HepG2 (cell line): ENCODE measurements around the gene CRAT. TPM values are rescaled to one million over a fixed set of nuclear protein-coding genes. Genes with fewer than 3 reads are reported as not detected.

Experiments used
- FOXC1 ChIP-seq: sonication (generic); formaldehyde crosslinking; IDR thresholded peaks from 2 replicates; pipeline ENCODE4 v1.8.0; 2022; ENCODE audit warnings: mild to moderate bottlenecking, missing genetic modification reagents, borderline replicate concordance
- HNF4G ChIP-seq, 2 experiments: sonication (generic) in 1 of 2; formaldehyde crosslinking in 1 of 2; IDR thresholded peaks; 2 replicates each; pipeline versions ENCODE4 v1.4.0 to v1.6.1; 2011 to 2020; ENCODE audit warnings: borderline replicate concordance in 2 of 2, low read depth in 2 of 2, mild to moderate bottlenecking in 2 of 2, low read length in 1 of 2, missing genetic modification reagents in 1 of 2, moderate library complexity in 1 of 2
- HOXA9 ChIP-seq: sonication (generic); formaldehyde crosslinking; IDR thresholded peaks from 2 replicates; pipeline ENCODE4 v1.8.1; 2022; ENCODE audit warnings: missing genetic modification reagents, mild to moderate bottlenecking, moderate library complexity, borderline replicate concordance
- ZFP1 ChIP-seq: IDR thresholded peaks from 2 replicates; pipeline ENCODE4 v1.6.1; 2016
- ZFX ChIP-seq: sonication (generic); formaldehyde crosslinking; IDR thresholded peaks from 2 replicates; pipeline ENCODE4 v1.4.0; 2020; ENCODE audit warnings: mild to moderate bottlenecking, low read depth, missing genetic modification reagents, moderate library complexity
- ZNF432 ChIP-seq: sonication (generic); formaldehyde crosslinking; IDR thresholded peaks from 2 replicates; pipeline ENCODE4 v1.5.0; 2020; ENCODE audit warnings: missing genetic modification reagents, mild to moderate bottlenecking, borderline replicate concordance
- ZNF567 ChIP-seq: sonication (generic); formaldehyde crosslinking; IDR thresholded peaks from 2 replicates; pipeline ENCODE4 v1.8.1; 2023; ENCODE audit warnings: mild to moderate bottlenecking, missing genetic modification reagents, borderline replicate concordance
- ZNF678 ChIP-seq: sonication (generic); formaldehyde crosslinking; IDR thresholded peaks from 2 replicates; pipeline ENCODE4 v1.4.0; 2020; ENCODE audit warnings: mild to moderate bottlenecking, missing genetic modification reagents
- ZSCAN29 ChIP-seq: sonication (generic); formaldehyde crosslinking; conservative IDR thresholded peaks from 2 replicates; pipeline ENCODE4 v1.4.0; 2020; ENCODE audit warnings: mild to moderate bottlenecking, missing genetic modification reagents
- polyA plus RNA-seq, 8 experiments: library from polyadenylated mRNA; depleted of rRNA in 3 of 8; stranded (reverse) in 7 of 8; unstranded in 1 of 8; fragments of >200 nt; fragmentation: Illumina TruSeq in 4 of 8; extraction: Trizol in 4 of 8; gene quantifications; 2 replicates each; pipeline versions ENCODE4 v1.2.1 to v1.2.3, GENCODE V29; 2011 to 2016; ENCODE audit warnings: low read depth in 4 of 8, missing spikeins in 1 of 8, mixed read lengths in 1 of 8; ENCODE audit not compliant: insufficient read depth in 1 of 8
- total RNA-seq, 5 experiments: library from RNA; depleted of rRNA; stranded (reverse); fragments of >200 nt; fragmentation: Illumina TruSeq; extraction: Trizol; gene quantifications; 2 replicates each; pipeline ENCODE4 v1.2.3, GENCODE V29; 2016; ENCODE audit warnings: low read depth in 1 of 5
- TF ChIP-seq, protein P1 (sequence below): sonication (generic); formaldehyde crosslinking; IDR thresholded peaks from 2 replicates; pipeline ENCODE4 v1.4.0; 2020; ENCODE audit warnings: missing genetic modification reagents
- TF ChIP-seq, protein P2 (sequence below): sonication (generic); formaldehyde crosslinking; IDR thresholded peaks from 2 replicates; pipeline ENCODE4 v1.4.0; 2020; ENCODE audit warnings: missing genetic modification reagents, mild to moderate bottlenecking, borderline replicate concordance
- TF ChIP-seq, protein P3 (sequence below): sonication (generic); formaldehyde crosslinking; IDR thresholded peaks from 2 replicates; pipeline ENCODE4 v1.4.0; 2020; ENCODE audit warnings: missing genetic modification reagents, borderline replicate concordance
- TF ChIP-seq, protein P4 (sequence below): sonication (generic); formaldehyde crosslinking; IDR thresholded peaks from 2 replicates; pipeline ENCODE4 v1.4.0; 2020; ENCODE audit warnings: mild to moderate bottlenecking, missing genetic modification reagents

CRAT gene
- total and polyA plus RNA-seq, 2 of the 13 experiments (the other 11 are each of a cell fraction or from before 2014, with no cell fraction given): 26.1 to 26.6 TPM

GRCh38 chr9:129140397-129141065 lies 29.9 kb upstream of the CRAT start (continued):
- TF ChIP-seq, protein P1, sequence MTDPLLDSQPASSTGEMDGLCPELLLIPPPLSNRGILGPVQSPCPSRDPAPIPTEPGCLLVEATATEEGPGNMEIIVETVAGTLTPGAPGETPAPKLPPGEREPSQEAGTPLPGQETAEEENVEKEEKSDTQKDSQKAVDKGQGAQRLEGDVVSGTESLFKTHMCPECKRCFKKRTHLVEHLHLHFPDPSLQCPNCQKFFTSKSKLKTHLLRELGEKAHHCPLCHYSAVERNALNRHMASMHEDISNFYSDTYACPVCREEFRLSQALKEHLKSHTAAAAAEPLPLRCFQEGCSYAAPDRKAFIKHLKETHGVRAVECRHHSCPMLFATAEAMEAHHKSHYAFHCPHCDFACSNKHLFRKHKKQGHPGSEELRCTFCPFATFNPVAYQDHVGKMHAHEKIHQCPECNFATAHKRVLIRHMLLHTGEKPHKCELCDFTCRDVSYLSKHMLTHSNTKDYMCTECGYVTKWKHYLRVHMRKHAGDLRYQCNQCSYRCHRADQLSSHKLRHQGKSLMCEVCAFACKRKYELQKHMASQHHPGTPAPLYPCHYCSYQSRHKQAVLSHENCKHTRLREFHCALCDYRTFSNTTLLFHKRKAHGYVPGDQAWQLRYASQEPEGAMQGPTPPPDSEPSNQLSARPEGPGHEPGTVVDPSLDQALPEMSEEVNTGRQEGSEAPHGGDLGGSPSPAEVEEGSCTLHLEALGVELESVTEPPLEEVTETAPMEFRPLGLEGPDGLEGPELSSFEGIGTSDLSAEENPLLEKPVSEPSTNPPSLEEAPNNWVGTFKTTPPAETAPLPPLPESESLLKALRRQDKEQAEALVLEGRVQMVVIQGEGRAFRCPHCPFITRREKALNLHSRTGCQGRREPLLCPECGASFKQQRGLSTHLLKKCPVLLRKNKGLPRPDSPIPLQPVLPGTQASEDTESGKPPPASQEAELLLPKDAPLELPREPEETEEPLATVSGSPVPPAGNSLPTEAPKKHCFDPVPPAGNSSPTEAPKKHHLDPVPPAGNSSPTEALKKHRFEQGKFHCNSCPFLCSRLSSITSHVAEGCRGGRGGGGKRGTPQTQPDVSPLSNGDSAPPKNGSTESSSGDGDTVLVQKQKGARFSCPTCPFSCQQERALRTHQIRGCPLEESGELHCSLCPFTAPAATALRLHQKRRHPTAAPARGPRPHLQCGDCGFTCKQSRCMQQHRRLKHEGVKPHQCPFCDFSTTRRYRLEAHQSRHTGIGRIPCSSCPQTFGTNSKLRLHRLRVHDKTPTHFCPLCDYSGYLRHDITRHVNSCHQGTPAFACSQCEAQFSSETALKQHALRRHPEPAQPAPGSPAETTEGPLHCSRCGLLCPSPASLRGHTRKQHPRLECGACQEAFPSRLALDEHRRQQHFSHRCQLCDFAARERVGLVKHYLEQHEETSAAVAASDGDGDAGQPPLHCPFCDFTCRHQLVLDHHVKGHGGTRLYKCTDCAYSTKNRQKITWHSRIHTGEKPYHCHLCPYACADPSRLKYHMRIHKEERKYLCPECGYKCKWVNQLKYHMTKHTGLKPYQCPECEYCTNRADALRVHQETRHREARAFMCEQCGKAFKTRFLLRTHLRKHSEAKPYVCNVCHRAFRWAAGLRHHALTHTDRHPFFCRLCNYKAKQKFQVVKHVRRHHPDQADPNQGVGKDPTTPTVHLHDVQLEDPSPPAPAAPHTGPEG (CRISPR knock-in tag): no peak
- TF ChIP-seq, protein P2, sequence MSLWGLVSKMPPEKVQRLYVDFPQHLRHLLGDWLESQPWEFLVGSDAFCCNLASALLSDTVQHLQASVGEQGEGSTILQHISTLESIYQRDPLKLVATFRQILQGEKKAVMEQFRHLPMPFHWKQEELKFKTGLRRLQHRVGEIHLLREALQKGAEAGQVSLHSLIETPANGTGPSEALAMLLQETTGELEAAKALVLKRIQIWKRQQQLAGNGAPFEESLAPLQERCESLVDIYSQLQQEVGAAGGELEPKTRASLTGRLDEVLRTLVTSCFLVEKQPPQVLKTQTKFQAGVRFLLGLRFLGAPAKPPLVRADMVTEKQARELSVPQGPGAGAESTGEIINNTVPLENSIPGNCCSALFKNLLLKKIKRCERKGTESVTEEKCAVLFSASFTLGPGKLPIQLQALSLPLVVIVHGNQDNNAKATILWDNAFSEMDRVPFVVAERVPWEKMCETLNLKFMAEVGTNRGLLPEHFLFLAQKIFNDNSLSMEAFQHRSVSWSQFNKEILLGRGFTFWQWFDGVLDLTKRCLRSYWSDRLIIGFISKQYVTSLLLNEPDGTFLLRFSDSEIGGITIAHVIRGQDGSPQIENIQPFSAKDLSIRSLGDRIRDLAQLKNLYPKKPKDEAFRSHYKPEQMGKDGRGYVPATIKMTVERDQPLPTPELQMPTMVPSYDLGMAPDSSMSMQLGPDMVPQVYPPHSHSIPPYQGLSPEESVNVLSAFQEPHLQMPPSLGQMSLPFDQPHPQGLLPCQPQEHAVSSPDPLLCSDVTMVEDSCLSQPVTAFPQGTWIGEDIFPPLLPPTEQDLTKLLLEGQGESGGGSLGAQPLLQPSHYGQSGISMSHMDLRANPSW: 0 out of 2 replicates have a peak, but pooled peaks have one; percentile 22
- TF ChIP-seq HOXA9 (CRISPR knock-in tag): no peak
- TF ChIP-seq FOXC1: peak; percentile 26; the same call in 1 of the 2 replicates
- TF ChIP-seq, protein P3, sequence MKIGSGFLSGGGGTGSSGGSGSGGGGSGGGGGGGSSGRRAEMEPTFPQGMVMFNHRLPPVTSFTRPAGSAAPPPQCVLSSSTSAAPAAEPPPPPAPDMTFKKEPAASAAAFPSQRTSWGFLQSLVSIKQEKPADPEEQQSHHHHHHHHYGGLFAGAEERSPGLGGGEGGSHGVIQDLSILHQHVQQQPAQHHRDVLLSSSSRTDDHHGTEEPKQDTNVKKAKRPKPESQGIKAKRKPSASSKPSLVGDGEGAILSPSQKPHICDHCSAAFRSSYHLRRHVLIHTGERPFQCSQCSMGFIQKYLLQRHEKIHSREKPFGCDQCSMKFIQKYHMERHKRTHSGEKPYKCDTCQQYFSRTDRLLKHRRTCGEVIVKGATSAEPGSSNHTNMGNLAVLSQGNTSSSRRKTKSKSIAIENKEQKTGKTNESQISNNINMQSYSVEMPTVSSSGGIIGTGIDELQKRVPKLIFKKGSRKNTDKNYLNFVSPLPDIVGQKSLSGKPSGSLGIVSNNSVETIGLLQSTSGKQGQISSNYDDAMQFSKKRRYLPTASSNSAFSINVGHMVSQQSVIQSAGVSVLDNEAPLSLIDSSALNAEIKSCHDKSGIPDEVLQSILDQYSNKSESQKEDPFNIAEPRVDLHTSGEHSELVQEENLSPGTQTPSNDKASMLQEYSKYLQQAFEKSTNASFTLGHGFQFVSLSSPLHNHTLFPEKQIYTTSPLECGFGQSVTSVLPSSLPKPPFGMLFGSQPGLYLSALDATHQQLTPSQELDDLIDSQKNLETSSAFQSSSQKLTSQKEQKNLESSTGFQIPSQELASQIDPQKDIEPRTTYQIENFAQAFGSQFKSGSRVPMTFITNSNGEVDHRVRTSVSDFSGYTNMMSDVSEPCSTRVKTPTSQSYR (CRISPR knock-in tag): peak; percentile 76
- TF ChIP-seq ZFP1: no peak
- peak; percentile 62 for TF ChIP-seq ZFX
- TF ChIP-seq, protein P4, sequence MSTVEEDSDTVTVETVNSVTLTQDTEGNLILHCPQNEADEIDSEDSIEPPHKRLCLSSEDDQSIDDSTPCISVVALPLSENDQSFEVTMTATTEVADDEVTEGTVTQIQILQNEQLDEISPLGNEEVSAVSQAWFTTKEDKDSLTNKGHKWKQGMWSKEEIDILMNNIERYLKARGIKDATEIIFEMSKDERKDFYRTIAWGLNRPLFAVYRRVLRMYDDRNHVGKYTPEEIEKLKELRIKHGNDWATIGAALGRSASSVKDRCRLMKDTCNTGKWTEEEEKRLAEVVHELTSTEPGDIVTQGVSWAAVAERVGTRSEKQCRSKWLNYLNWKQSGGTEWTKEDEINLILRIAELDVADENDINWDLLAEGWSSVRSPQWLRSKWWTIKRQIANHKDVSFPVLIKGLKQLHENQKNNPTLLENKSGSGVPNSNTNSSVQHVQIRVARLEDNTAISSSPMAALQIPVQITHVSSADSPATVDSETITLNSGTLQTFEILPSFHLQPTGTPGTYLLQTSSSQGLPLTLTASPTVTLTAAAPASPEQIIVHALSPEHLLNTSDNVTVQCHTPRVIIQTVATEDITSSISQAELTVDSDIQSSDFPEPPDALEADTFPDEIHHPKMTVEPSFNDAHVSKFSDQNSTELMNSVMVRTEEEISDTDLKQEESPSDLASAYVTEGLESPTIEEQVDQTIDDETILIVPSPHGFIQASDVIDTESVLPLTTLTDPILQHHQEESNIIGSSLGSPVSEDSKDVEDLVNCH: no peak
- TF ChIP-seq ZNF567 (CRISPR knock-in tag): 0 out of 2 replicates have a peak, but pooled peaks have one; percentile 36
- TF ChIP-seq ZNF432 (CRISPR knock-in tag): no peak
- no peak for TF ChIP-seq ZSCAN29
- no peak for TF ChIP-seq ZNF678
- no peak for TF ChIP-seq HNF4G (IDR thresholded peaks at IDR 0.05; ENCODE audit: borderline replicate concordance, low read depth, low read length)
- TF ChIP-seq HNF4G (CRISPR knock-in tag; IDR thresholded peaks at IDR 0.05; ENCODE audit: borderline replicate concordance, low read depth): 0 out of 2 replicates have a peak, but pooled peaks have one; percentile 30
